Glutamatergic neuron (in vitro differentiated cells): ENCODE data around the gene SCAI. TPM values are rescaled to one million over a fixed set of nuclear protein-coding genes. Genes with fewer than 3 reads are reported as not detected.

Experiments
- DNase-seq: peaks from one replicate; pipeline ENCODE4 v3.0.0; 2022
- H3K27ac Mint-ChIP-seq: one replicate; pipeline ENCODE4 v1.8.0; 2020; ENCODE audit warnings: mild to moderate bottlenecking, mixed read lengths, inconsistent platforms; ENCODE audit not compliant: unreplicated experiment
- H3K27me3 Mint-ChIP-seq: one replicate; pipeline ENCODE4 v1.8.0; 2020; ENCODE audit warnings: mild to moderate bottlenecking, moderate library complexity, mixed read lengths, inconsistent platforms; ENCODE audit not compliant: unreplicated experiment
- H3K36me3 Mint-ChIP-seq: one replicate; pipeline ENCODE4 v1.8.0; 2020; ENCODE audit warnings: mild to moderate bottlenecking, mixed read lengths, inconsistent platforms; ENCODE audit not compliant: unreplicated experiment
- H3K4me1 Mint-ChIP-seq: one replicate; pipeline ENCODE4 v1.8.0; 2020; ENCODE audit warnings: mild to moderate bottlenecking, low read depth, mixed read lengths, inconsistent platforms; ENCODE audit not compliant: unreplicated experiment
- H3K4me3 Mint-ChIP-seq: one replicate; pipeline ENCODE4 v1.8.0; 2020; ENCODE audit warnings: mild to moderate bottlenecking, mixed read lengths, inconsistent platforms; ENCODE audit not compliant: unreplicated experiment
- H3K9me3 Mint-ChIP-seq: one replicate; pipeline ENCODE4 v1.8.0; 2020; ENCODE audit warnings: mild to moderate bottlenecking, moderate library complexity, mixed read lengths, inconsistent platforms; ENCODE audit not compliant: unreplicated experiment
- CTCF ChIP-seq: fragments of 200-600 bp; sonication (generic); IDR thresholded peaks from one replicate; pipeline ENCODE4 v1.5.0; 2021; ENCODE audit not compliant: partially characterized antibody, unreplicated experiment
- total RNA-seq: library from RNA; stranded (reverse); fragmentation: NEBNext Ultra II Directional; extraction: Animal tissue kit (Norgen Biotek cat#: 25700); gene quantifications from one replicate; pipeline ENCODE4 v1.2.1, GENCODE V29; 2021; ENCODE audit not compliant: unreplicated experiment

Gene SCAI
- total RNA-seq, 1 donor from 2014 or later = 13.7 TPM

DNA sequence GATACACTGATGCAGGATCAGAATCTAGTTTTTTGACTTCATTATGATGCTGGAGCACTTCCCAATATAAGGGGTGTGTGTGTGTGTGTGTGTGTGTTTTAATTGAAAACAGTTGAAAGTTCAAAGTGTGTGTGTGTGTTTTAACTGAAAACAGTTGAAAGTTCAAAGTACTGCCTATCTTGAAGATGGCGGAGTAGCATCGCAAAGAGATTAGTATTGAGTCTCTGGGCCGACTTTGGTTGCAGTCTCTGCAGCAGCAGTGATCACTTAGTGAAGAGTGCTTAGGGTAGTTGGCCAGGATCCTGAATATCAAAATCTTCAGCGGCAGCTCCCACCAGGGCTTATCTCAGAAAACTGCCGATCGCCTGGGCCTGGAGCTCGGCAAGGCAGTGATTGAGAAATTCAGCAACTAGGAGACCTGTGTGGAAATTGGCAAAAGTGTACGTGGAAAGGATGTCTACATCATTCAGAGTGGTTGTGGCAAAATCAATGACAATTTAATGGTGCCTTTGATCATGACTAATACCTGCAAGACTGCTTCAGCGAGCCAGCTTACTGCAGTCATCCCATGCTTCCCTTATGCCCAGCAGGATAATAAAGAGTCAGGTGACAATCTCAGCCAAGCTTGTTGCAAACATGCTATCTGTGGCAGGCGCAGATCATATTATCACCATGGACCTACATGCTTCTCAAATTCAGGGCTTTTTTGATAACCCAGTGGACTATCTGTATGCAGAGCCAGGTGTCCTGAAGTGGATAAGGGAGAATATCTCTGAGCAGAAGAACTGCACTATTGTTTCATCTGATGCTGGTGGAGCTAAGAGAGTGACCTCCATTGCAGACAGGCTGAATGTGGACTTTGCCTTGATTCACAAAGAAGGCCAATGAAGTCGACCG lies 7.3 kb upstream of the SCAI start:
- no peak for TF ChIP-seq CTCF
- H3K4me1 Mint-ChIP-seq = no peaks in the 10 kb centered on the region
- no peaks in the 10 kb centered on the region for H3K27me3 Mint-ChIP-seq
- H3K4me3 Mint-ChIP-seq = no peak overlapping the region
- peaks cover 6% of the 10 kb centered on the region for H3K36me3 Mint-ChIP-seq
- no peak for DNase-seq
- no peak overlapping the region for H3K27ac Mint-ChIP-seq
- no peaks in the 10 kb centered on the region for H3K9me3 Mint-ChIP-seq

GRCh38 chr9:125147401-125147951 lies 4.1 kb upstream of the SCAI start:
- no peaks in the 10 kb centered on the region for H3K4me1 Mint-ChIP-seq
- no peaks in the 10 kb centered on the region for H3K27me3 Mint-ChIP-seq
- no peak for TF ChIP-seq CTCF
- no peak overlapping the region for H3K4me3 Mint-ChIP-seq
- H3K36me3 Mint-ChIP-seq = peaks cover 6% of the 10 kb centered on the region
- no peak overlapping the region for H3K27ac Mint-ChIP-seq
- no peak for DNase-seq
- no peaks in the 10 kb centered on the region for H3K9me3 Mint-ChIP-seq

GRCh38 chr9:125146247-125146646 lies 2.9 kb upstream of the SCAI start:
- Mint-ChIP-seq H3K27me3 (no peaks in the 10 kb centered on the region), H3K4me3 (no peak overlapping the region), H3K27ac (no peak overlapping the region), H3K36me3 (peaks cover 5% of the 10 kb centered on the region), H3K9me3 (no peaks in the 10 kb centered on the region), H3K4me1 (no peaks in the 10 kb centered on the region)
- TF ChIP-seq CTCF = no peak
- no peak for DNase-seq

DNA sequence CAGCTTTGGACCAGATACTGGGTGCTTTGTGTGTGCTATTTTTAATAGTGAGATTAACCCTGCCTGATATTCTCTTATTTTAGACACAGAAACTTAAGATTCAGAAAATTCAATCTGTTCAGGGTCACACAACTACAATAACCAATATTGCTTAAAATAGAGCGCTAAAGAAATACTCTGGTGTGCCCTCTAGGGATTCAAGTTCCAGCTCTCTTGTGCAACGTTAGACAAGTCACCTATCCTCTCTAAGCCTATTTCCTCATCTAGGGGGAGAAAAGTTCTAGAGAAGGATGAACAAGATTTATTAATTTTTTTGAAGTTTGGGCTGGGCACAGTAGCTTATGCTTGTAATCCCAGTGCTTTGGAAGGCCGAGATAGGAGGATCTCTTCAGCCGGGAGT lies 2.1 kb upstream of the SCAI start:
- no peak overlapping the region for H3K4me3 Mint-ChIP-seq
- H3K4me1 Mint-ChIP-seq = no peaks in the 10 kb centered on the region
- H3K27ac Mint-ChIP-seq = no peak overlapping the region
- no peaks in the 10 kb centered on the region for H3K27me3 Mint-ChIP-seq
- H3K36me3 Mint-ChIP-seq = no peaks in the 10 kb centered on the region
- TF ChIP-seq CTCF = no peak
- no peak for DNase-seq
- H3K9me3 Mint-ChIP-seq = no peaks in the 10 kb centered on the region
